Middle frontal gyrus (tissue), 1 donor: ENCODE data around the gene PVALB.
A peak's percentile ranks its signal among the peaks of the same experiment; 100 is the strongest.

Experiments
- DNase-seq: peaks from one replicate; pipeline ENCODE4 v3.0.0-alpha.2; 2015; ENCODE audit warnings: low spot score; ENCODE audit errors: extremely low spot score

Gene PVALB

GRCh38 chr22:36814801-36815200, 2.0 kb downstream of the PVALB start:
- no peak for DNase-seq

GRCh38 chr22:36811094-36811800, 5.6 kb downstream of the PVALB start:
- DNase-seq: no peak

- no peak for DNase-seq
Measured at GRCh38 chr22:36809351-36809750, 7.5 kb downstream of the PVALB start.

GRCh38 chr22:36808721-36809344, 8.0 kb downstream of the PVALB start:
- DNase-seq: no peak

GRCh38 chr22:36807627-36808026, 9.2 kb downstream of the PVALB start:
- DNase-seq: no peak

GRCh38 chr22:36806835-36807234, 10.0 kb downstream of the PVALB start:
- DNase-seq: no peak

GRCh38 chr22:36803358-36803757, 13.5 kb downstream of the PVALB start:
- DNase-seq: no peak

GRCh38 chr22:36798674-36799066, 18.2 kb downstream of the PVALB start:
- no peak for DNase-seq

GRCh38 chr22:36797911-36798673, 18.7 kb downstream of the PVALB start:
- no peak for DNase-seq

GRCh38 chr22:36797374-36797773, 19.5 kb downstream of the PVALB start:
- DNase-seq: no peak

GRCh38 chr22:36796552-36797175, 20.2 kb downstream of the PVALB start:
- DNase-seq: no peak

- no peak for DNase-seq
Measured at GRCh38 chr22:36795633-36796032, 21.2 kb downstream of the PVALB start.

GRCh38 chr22:36790648-36791047, 26.2 kb downstream of the PVALB start:
- no peak for DNase-seq

GRCh38 chr22:36787204-36787988, 29.4 kb downstream of the PVALB start:
- no peak for DNase-seq

- DNase-seq: no peak
Measured at GRCh38 chr22:36783743-36784142, 33.1 kb downstream of the PVALB start.

- peak; percentile 47 for DNase-seq
Measured at GRCh38 chr22:36781656-36782627, 34.9 kb downstream of the PVALB start.

GRCh38 chr22:36778020-36778419, 38.8 kb downstream of the PVALB start:
- no peak for DNase-seq

GRCh38 chr22:36776722-36777121, 40.1 kb downstream of the PVALB start:
- no peak for DNase-seq

- peak; percentile 100 for DNase-seq
Measured at GRCh38 chr22:36775964-36776669, 40.7 kb downstream of the PVALB start, which contains the start of gene IFT27. IFT27 (minus strand) TSS chr22:36776119; CDS start chr22:36775707, 412 bp downstream.
